ENCODE measurements around the gene PUM1.

GRCh38 chr1:31027693-31028526, 37.6 kb downstream of the PUM1 start:
- TF ChIP-seq CTCF (IDR thresholded peaks at IDR 0.05): no peak
- TF ChIP-seq POLR2A (IDR thresholded peaks at IDR 0.05): no peak

All from adrenal gland (tissue), 5 donors.